ENCODE data around the gene MAGI1.
A peak's percentile ranks its signal among the peaks of the same experiment; 100 is the strongest.

Gene MAGI1

GRCh38 chr3:65503776-65504175 is 534.9 kb downstream of the MAGI1 start:
- no peak for DNase-seq

GRCh38 chr3:65502526-65502925 is 536.2 kb downstream of the MAGI1 start:
- no peak for DNase-seq

- DNase-seq, result no peak
Measured at GRCh38 chr3:65500398-65501306, 538.1 kb downstream of the MAGI1 start.

GRCh38 chr3:65497846-65498245 is 540.9 kb downstream of the MAGI1 start:
- DNase-seq, result peak; percentile 16

- DNase-seq, result no peak
Measured at GRCh38 chr3:65497236-65497635, 541.5 kb downstream of the MAGI1 start.

- no peak for DNase-seq
Measured at GRCh38 chr3:65493938-65494337, 544.8 kb downstream of the MAGI1 start.

GRCh38 chr3:65493371-65493882 is 545.3 kb downstream of the MAGI1 start:
- DNase-seq, result no peak

- DNase-seq, result no peak
Measured at GRCh38 chr3:65492249-65492648, 546.5 kb downstream of the MAGI1 start.

- no peak for DNase-seq
Measured at GRCh38 chr3:65490114-65490513, 548.6 kb downstream of the MAGI1 start.

- no peak for DNase-seq
Measured at GRCh38 chr3:65489253-65489652, 549.5 kb downstream of the MAGI1 start.

- DNase-seq, result peak; percentile 10
Measured at GRCh38 chr3:65485826-65486469, 552.8 kb downstream of the MAGI1 start.

- no peak for DNase-seq
Measured at GRCh38 chr3:65484964-65485363, 553.8 kb downstream of the MAGI1 start.

- DNase-seq, result peak; percentile 38
Measured at GRCh38 chr3:65483480-65483879, 555.2 kb downstream of the MAGI1 start.

GRCh38 chr3:65483011-65483410 is 555.7 kb downstream of the MAGI1 start:
- DNase-seq, result no peak

- DNase-seq, result no peak
Measured at GRCh38 chr3:65481085-65481484, 557.6 kb downstream of the MAGI1 start.

- DNase-seq, result no peak
Measured at GRCh38 chr3:65479990-65480389, 558.7 kb downstream of the MAGI1 start.

- no peak for DNase-seq
Measured at GRCh38 chr3:65478551-65479500, 559.9 kb downstream of the MAGI1 start.

- DNase-seq, result peak; percentile 67
Measured at GRCh38 chr3:65473736-65474135, 565.0 kb downstream of the MAGI1 start.

GRCh38 chr3:65472501-65472900 is 566.2 kb downstream of the MAGI1 start:
- no peak for DNase-seq

GRCh38 chr3:65466300-65466988 is 572.3 kb downstream of the MAGI1 start:
- no peak for DNase-seq

- DNase-seq, result no peak
Measured at GRCh38 chr3:65449841-65450428, 588.8 kb downstream of the MAGI1 start.

GRCh38 chr3:65448120-65448519 is 590.6 kb downstream of the MAGI1 start:
- no peak for DNase-seq

Measured in fibroblast of skin of back (primary cell).